H1 (cell line): Measurements from ENCODE around the gene ARHGEF19. TPM values are rescaled to one million over a fixed set of nuclear protein-coding genes. Genes with fewer than 3 reads are reported as not detected.

ENCODE experiments used
- BCL11A ChIP-seq, 2 experiments: IDR thresholded peaks; one replicate each; pipeline ENCODE4 v1.6.1; 2011; ENCODE audit warnings: low read depth in 2 of 2, low read length in 2 of 2, mild to moderate bottlenecking in 2 of 2
- CHD7 ChIP-seq: fragments of 300-600 bp; sonication (generic); IDR thresholded peaks from 2 replicates; pipeline ENCODE4 v1.7.1; 2012; ENCODE audit warnings: low read length, moderate library complexity, mild to moderate bottlenecking, inconsistent platforms; ENCODE audit not compliant: insufficient replicate concordance
- FOSL1 ChIP-seq: IDR thresholded peaks from 2 replicates; pipeline ENCODE4 v1.6.1; 2011; ENCODE audit warnings: mild to moderate bottlenecking, low read depth, low read length, moderate library complexity; ENCODE audit not compliant: insufficient read depth
- KDM4A ChIP-seq: IDR thresholded peaks from one replicate; pipeline ENCODE4 v1.7.1; 2012; ENCODE audit warnings: low read depth, mild to moderate bottlenecking, moderate library complexity, low read length, inconsistent platforms; ENCODE audit not compliant: severe bottlenecking
- KDM5A ChIP-seq: fragments of 200-600 bp; IDR thresholded peaks from 2 replicates; pipeline ENCODE4 v1.7.1; 2012; ENCODE audit warnings: mild to moderate bottlenecking, low read length, inconsistent platforms, mixed read lengths
- SRF ChIP-seq: IDR thresholded peaks from 2 replicates; pipeline ENCODE4 v1.6.1; 2011; ENCODE audit warnings: mild to moderate bottlenecking, low read depth, low read length, moderate library complexity
- TAF1 ChIP-seq: IDR thresholded peaks from 2 replicates; pipeline ENCODE4 v1.6.1; 2011; ENCODE audit warnings: mild to moderate bottlenecking, low read depth, low read length
- ZNF274 ChIP-seq: IDR thresholded peaks from 2 replicates; pipeline ENCODE4 v1.7.0; 2012; ENCODE audit warnings: low read length, borderline replicate concordance; ENCODE audit errors: extremely low read depth
- polyA plus RNA-seq, 7 experiments: library from polyadenylated mRNA; depleted of rRNA in 3 of 7; stranded (reverse) in 5 of 7; unstranded in 2 of 7; fragments of >200 nt in 5 of 7; fragments of 200-250 nt in 2 of 7; gene quantifications; 1 replicate in 5 of 7; 2 replicates in 1 of 7; 4 replicates in 1 of 7; pipeline versions ENCODE4 v1.2.1 to v1.2.3, GENCODE V29; 2011 to 2013; ENCODE audit warnings: missing spikeins in 2 of 7, mixed read lengths in 2 of 7
- total RNA-seq: library from RNA; stranded (reverse); fragmentation: NEBNext Ultra II Directional; extraction: Animal tissue kit (Norgen Biotek cat#: 25700); gene quantifications from 2 replicates; pipeline ENCODE4 v1.2.1, GENCODE V29; 2021
- TF ChIP-seq, protein P1 (sequence below): IDR thresholded peaks from 2 replicates; pipeline ENCODE4 v1.6.1; 2012; ENCODE audit warnings: inconsistent platforms

Gene ARHGEF19
- total and polyA plus RNA-seq, 2 of the 8 experiments (the other 6 are each of a cell fraction or from before 2014, with no cell fraction given), result 47.5 to 56.4 TPM

DNA sequence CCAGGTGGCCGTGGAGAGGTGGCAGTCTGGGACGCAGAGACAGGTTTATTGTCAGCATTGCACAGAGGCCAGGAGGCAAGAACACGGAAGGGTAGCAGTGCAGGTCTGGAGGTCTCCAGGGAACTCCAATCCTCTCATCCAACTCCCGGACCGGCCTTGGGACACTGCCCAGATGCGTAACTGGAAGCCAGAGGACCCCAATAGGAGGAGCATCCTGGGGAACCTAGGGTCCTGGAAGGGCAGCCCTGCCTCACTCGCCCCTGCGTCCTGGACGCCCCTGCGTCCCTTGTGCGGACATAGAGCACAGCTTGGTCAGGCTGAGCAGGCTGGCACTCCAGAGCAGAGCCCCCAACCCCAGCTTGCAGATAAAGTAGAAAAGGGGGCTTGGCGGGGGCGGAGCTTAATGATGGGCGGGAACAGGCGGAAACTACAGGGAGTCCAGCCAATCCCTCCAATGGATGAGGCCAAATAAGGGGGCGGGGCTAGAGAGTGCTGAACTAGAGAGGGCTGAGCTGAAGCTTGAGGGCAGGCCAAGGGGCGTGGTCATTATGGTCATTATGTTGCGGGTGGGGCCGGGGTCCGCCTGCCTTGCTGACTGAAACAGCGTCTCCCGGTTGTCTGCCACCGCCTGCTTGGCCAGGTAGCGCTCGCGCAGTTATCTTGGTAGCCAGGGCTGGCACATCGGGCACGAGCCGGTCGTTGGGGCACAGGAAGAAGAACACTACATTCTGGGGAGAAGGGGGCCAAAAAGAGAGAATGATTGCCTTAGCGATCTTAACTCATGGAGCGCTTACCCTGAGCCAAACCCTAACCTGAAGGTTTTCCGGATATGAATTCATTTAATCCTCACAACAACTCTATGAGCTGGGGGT is 3.7 kb upstream of the ARHGEF19 start (continued):
- TF ChIP-seq CHD7, result no peak
- TF ChIP-seq ZNF274, result no peak
- no peak for TF ChIP-seq KDM5A
- TF ChIP-seq SRF, result peak; percentile 50; the same call in 1 of the 2 replicates
- no peak for TF ChIP-seq BCL11A (IDR thresholded peaks at IDR 0.05; ENCODE audit: low read depth in 2 of 2, low read length in 2 of 2)
- 0 out of 2 replicates have a peak, but pooled peaks have one; percentile 26 for TF ChIP-seq TAF1
- TF ChIP-seq, protein P1, sequence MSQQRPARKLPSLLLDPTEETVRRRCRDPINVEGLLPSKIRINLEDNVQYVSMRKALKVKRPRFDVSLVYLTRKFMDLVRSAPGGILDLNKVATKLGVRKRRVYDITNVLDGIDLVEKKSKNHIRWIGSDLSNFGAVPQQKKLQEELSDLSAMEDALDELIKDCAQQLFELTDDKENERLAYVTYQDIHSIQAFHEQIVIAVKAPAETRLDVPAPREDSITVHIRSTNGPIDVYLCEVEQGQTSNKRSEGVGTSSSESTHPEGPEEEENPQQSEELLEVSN, result peak; percentile 5; the same call in 1 of the 2 replicates
- TF ChIP-seq FOSL1, result no peak
- TF ChIP-seq KDM4A, result no peak
